Spleen (tissue), 11 donors: ENCODE results near the gene PSMD14. TPM values are rescaled to one million over a fixed set of nuclear protein-coding genes. Genes with fewer than 3 reads are reported as not detected.

Source experiments
- DNase-seq: peaks from one replicate; pipeline ENCODE4 v3.0.0-alpha.2; 2020
- H3K27ac ChIP-seq, 8 donors: fragments of 200-600 bp; sonication (generic) in 7 of 8; 1 replicate in 4 of 8; 2 replicates in 4 of 8; pipeline versions ENCODE4 v1.5.0 to v1.8.0; 2016 to 2021; ENCODE audit warnings: inconsistent platforms in 4 of 8, mild to moderate bottlenecking in 4 of 8, moderate library complexity in 1 of 8
- H3K27me3 ChIP-seq, 7 donors: fragments of 200-600 bp; sonication (generic) in 6 of 7; replicated peaks in 1 of 7; 1 replicate in 4 of 7; 2 replicates in 3 of 7; pipeline versions ENCODE4 v1.5.0 to v1.8.0; 2016 to 2021; ENCODE audit warnings: inconsistent platforms in 3 of 7, mild to moderate bottlenecking in 1 of 7
- H3K36me3 ChIP-seq, 6 donors: fragments of 200-600 bp; sonication (generic) in 5 of 6; 1 replicate in 4 of 6; 2 replicates in 2 of 6; pipeline versions ENCODE4 v1.5.0 to v1.8.0; 2016 to 2021; ENCODE audit warnings: inconsistent platforms in 2 of 6
- H3K4me1 ChIP-seq, 6 donors: fragments of 200-600 bp; sonication (generic) in 5 of 6; 1 replicate in 3 of 6; 2 replicates in 3 of 6; pipeline versions ENCODE4 v1.5.0 to v1.8.0; 2016 to 2021; ENCODE audit warnings: inconsistent platforms in 3 of 6
- H3K4me3 ChIP-seq, 8 donors: fragments of 200-600 bp; sonication (generic) in 7 of 8; 1 replicate in 4 of 8; 2 replicates in 4 of 8; pipeline versions ENCODE4 v1.5.0 to v1.8.0; 2016 to 2021; ENCODE audit warnings: inconsistent platforms in 4 of 8, mild to moderate bottlenecking in 4 of 8, moderate library complexity in 2 of 8
- H3K9me3 ChIP-seq, 8 donors: fragments of 200-600 bp; sonication (generic) in 7 of 8; 1 replicate in 4 of 8; 2 replicates in 4 of 8; pipeline versions ENCODE4 v1.5.0 to v1.8.0; 2016 to 2021; ENCODE audit warnings: inconsistent platforms in 4 of 8
- CTCF ChIP-seq, 11 experiments: fragments of 200-600 bp in 7 of 11; fragments of 450-650 bp in 4 of 11; sonication (generic) in 4 of 11; IDR thresholded peaks in 8 of 11; conservative IDR thresholded peaks in 3 of 11; 1 replicate in 7 of 11; 2 replicates in 4 of 11; pipeline versions ENCODE4 v1.4.0 to v1.8.0; 2016 to 2021; ENCODE audit warnings: antibody characterized with exemption in 11 of 11, inconsistent platforms in 4 of 11, mild to moderate bottlenecking in 1 of 11
- POLR2A ChIP-seq, 3 donors: fragments of 450-650 bp; IDR thresholded peaks; one replicate each; pipeline ENCODE4 v1.5.1; 2017; ENCODE audit warnings: antibody characterized with exemption in 3 of 3, mild to moderate bottlenecking in 1 of 3
- POLR2AphosphoS5 ChIP-seq, 3 donors: sonication (generic); formaldehyde crosslinking; IDR thresholded peaks; one replicate each; pipeline ENCODE4 v1.5.1; 2017; ENCODE audit warnings: antibody characterized with exemption in 3 of 3
- WGBS, 5 donors: extraction: QIAGEN DNeasy Blood & Tissue Kit in 3 of 5; methylation state at CpG; one replicate each; pipeline versions ENCODE4 v1.1.5 to v1.1.7; 2013 to 2018; 5-methylcytosine and 5-hydroxymethylcytosine counted together
- intact Hi-C: fragments of 100-400 bp; cut with DNase I; formaldehyde crosslinking; loops from one replicate; pipeline ENCODE4 v1.15.0; 2023; ENCODE audit warnings: low total_unique reads
- polyA plus RNA-seq, 3 donors: library from polyadenylated mRNA; stranded (reverse); fragments of 200-250 nt; gene quantifications; one replicate each; pipeline ENCODE4 v1.2.1, GENCODE V29; 2013
- total RNA-seq, 7 donors: library from RNA; depleted of rRNA in 3 of 7; stranded (reverse); fragments of >200 nt in 3 of 7; fragmentation: NEBNext Ultra II Directional in 4 of 7; extraction: Animal tissue kit (Norgen Biotek cat#: 25700) in 4 of 7; gene quantifications; one replicate each; pipeline versions ENCODE4 v1.1.0 to v1.2.1, GENCODE V29; 2016 to 2021
- donor health status: healthy with polysubstance abuse.
- donor health status: DM: no; HTN: no; CAD: no; lungs with moderate emphysema.
- donor health status: DM: no; HTN: no; CAD: no.
- donor health status: Bipolar disorder and iron deficiency.
- donor health status: healthy.
- donor health status: DM: no; HTN: no; CAD: no.
- donor health status: DM: yes; HTN: yes; CAD: no.

Gene PSMD14
- total and polyA plus RNA-seq, 10 donors, result 23.5 to 47.7 (median 29.3) TPM

- no peak for DNase-seq
- TF ChIP-seq CTCF (IDR thresholded peaks at IDR 0.05 in 8 of 11, conservative IDR thresholded peaks at IDR 0.05 in 3 of 11), result no peak
- no peak for TF ChIP-seq POLR2A (IDR thresholded peaks at IDR 0.05)
- peak in 1 of 3 donors; percentile 26 for TF ChIP-seq POLR2AphosphoS5 (IDR thresholded peaks at IDR 0.05)
- Histone ChIP-seq H3K27ac (no peak overlapping the region), H3K9me3 (no peaks in the 10 kb centered on the region), H3K4me1 (peaks cover 17 to 81% (median 60%) of the 10 kb centered on the region in 6 donors), H3K4me3 (peak overlapping the region in 2 of 8 donors; percentile 15 to 46), H3K36me3 (no peaks in the 10 kb centered on the region), H3K27me3 (peaks cover 5 to 100% (median 100%) of the 10 kb centered on the region in 7 donors)
- 3 to 6% (median 4%) methylated on average over 35 to 49 of the region's 49 CpGs for WGBS, 5 donors
- intact Hi-C loops, result no loop called here
Observed at GRCh38 chr2:161418715-161419637, 110.8 kb downstream of the PSMD14 start.

- no peak overlapping the region for H3K4me3 ChIP-seq
- peaks cover 5 to 100% (median 100%) of the 10 kb centered on the region in 7 donors for H3K27me3 ChIP-seq
- no peak overlapping the region for H3K27ac ChIP-seq
- TF ChIP-seq POLR2A (IDR thresholded peaks at IDR 0.05) (no peak), CTCF (IDR thresholded peaks at IDR 0.05 in 8 of 11, conservative IDR thresholded peaks at IDR 0.05 in 3 of 11) (no peak), POLR2AphosphoS5 (IDR thresholded peaks at IDR 0.05) (no peak)
- no peaks in the 10 kb centered on the region for H3K36me3 ChIP-seq
- peaks cover 17 to 81% (median 59%) of the 10 kb centered on the region in 6 donors for H3K4me1 ChIP-seq
- H3K9me3 ChIP-seq, result no peaks in the 10 kb centered on the region
- 30 to 51% (median 38%) methylated on average over 3 of the region's 3 CpGs for WGBS, 5 donors
- intact Hi-C loops, result no loop called here
- DNase-seq, result no peak
Observed at GRCh38 chr2:161419638-161420190, 111.5 kb downstream of the PSMD14 start.

GRCh38 chr2:161420406-161421074 is 112.3 kb downstream of the PSMD14 start:
- peaks cover 11 to 73% (median 50%) of the 10 kb centered on the region in 6 donors for H3K4me1 ChIP-seq
- no peak for TF ChIP-seq POLR2AphosphoS5 (IDR thresholded peaks at IDR 0.05)
- TF ChIP-seq POLR2A (IDR thresholded peaks at IDR 0.05), result no peak
- no peak for TF ChIP-seq CTCF (IDR thresholded peaks at IDR 0.05 in 8 of 11, conservative IDR thresholded peaks at IDR 0.05 in 3 of 11)
- no peaks in the 10 kb centered on the region for H3K9me3 ChIP-seq
- H3K27ac ChIP-seq, result no peak overlapping the region
- peaks cover 5 to 100% (median 100%) of the 10 kb centered on the region in 7 donors for H3K27me3 ChIP-seq
- H3K36me3 ChIP-seq, result no peaks in the 10 kb centered on the region
- no peak for DNase-seq
- no peak overlapping the region for H3K4me3 ChIP-seq
- intact Hi-C loops, result no loop called here
- 16 to 35% (median 20%) methylated on average over 11 of the region's 11 CpGs for WGBS, 5 donors
